Subcutaneous abdominal adipose tissue (tissue), 5 donors: ENCODE results near the gene TMPRSS2.

Experiments
- H3K27ac ChIP-seq: one replicate; pipeline ENCODE4 v1.7.0; 2013; ENCODE audit warnings: low read depth, mild to moderate bottlenecking, inconsistent platforms, low read length, moderate library complexity
- H3K27me3 ChIP-seq, 5 donors: one replicate each; pipeline ENCODE4 v1.7.0; 2013; ENCODE audit warnings: low read length in 5 of 5, inconsistent platforms in 1 of 5; ENCODE audit not compliant: control insufficient read depth in 5 of 5, insufficient read depth in 4 of 5
- H3K36me3 ChIP-seq, 5 donors: one replicate each; pipeline ENCODE4 v1.7.0; 2013; ENCODE audit warnings: low read length in 5 of 5; ENCODE audit not compliant: control insufficient read depth in 5 of 5, insufficient read depth in 5 of 5
- H3K4me1 ChIP-seq, 5 donors: one replicate each; pipeline ENCODE4 v1.7.0; 2013; ENCODE audit warnings: low read length in 5 of 5, mild to moderate bottlenecking in 3 of 5, moderate library complexity in 1 of 5; ENCODE audit not compliant: control insufficient read depth in 5 of 5, insufficient read depth in 5 of 5
- H3K4me3 ChIP-seq, 5 donors: one replicate each; pipeline ENCODE4 v1.7.0; 2013; ENCODE audit warnings: low read length in 5 of 5, low read depth in 1 of 5
- H3K9ac ChIP-seq, 5 donors: one replicate each; pipeline ENCODE4 v1.7.0; 2013; ENCODE audit warnings: low read length in 5 of 5, mild to moderate bottlenecking in 4 of 5, moderate library complexity in 3 of 5
- H3K9me3 ChIP-seq, 5 donors: one replicate each; pipeline ENCODE4 v1.7.0; 2013; ENCODE audit warnings: low read length in 5 of 5; ENCODE audit not compliant: control insufficient read depth in 5 of 5
- donor health status: healthy.
- donor health status: healthy.
- donor health status: healthy.
- donor health status: healthy.
- donor health status: healthy.

TMPRSS2 gene

GRCh38 chr21:41488080-41488479, 19.9 kb downstream of the TMPRSS2 start:
- Histone ChIP-seq H3K4me3 (no peak overlapping the region), H3K27me3 (peaks cover 0 to 17% (median 10%) of the 10 kb centered on the region in 5 donors), H3K9ac (no peak overlapping the region), H3K27ac (no peak overlapping the region), H3K4me1 (peaks cover 0 to 7% (median 0%) of the 10 kb centered on the region in 5 donors), H3K9me3 (no peaks in the 10 kb centered on the region), H3K36me3 (no peaks in the 10 kb centered on the region)

- no peak overlapping the region for H3K4me3 ChIP-seq
- no peak overlapping the region for H3K27ac ChIP-seq
- H3K27me3 ChIP-seq = peaks cover 0 to 13% (median 11%) of the 10 kb centered on the region in 5 donors
- H3K4me1 ChIP-seq = peaks cover 0 to 7% (median 0%) of the 10 kb centered on the region in 5 donors
- no peaks in the 10 kb centered on the region for H3K9me3 ChIP-seq
- no peak overlapping the region for H3K9ac ChIP-seq
- no peaks in the 10 kb centered on the region for H3K36me3 ChIP-seq
These were observed 20.9 kb downstream of the TMPRSS2 start for GRCh38 chr21:41487082-41487481.

- no peaks in the 10 kb centered on the region for H3K36me3 ChIP-seq
- H3K4me3 ChIP-seq = no peak overlapping the region
- peaks cover 0 to 7% (median 0%) of the 10 kb centered on the region in 5 donors for H3K4me1 ChIP-seq
- H3K9me3 ChIP-seq = no peaks in the 10 kb centered on the region
- no peak overlapping the region for H3K9ac ChIP-seq
- H3K27me3 ChIP-seq = peaks cover 9 to 22% (median 12%) of the 10 kb centered on the region in 5 donors
- H3K27ac ChIP-seq = no peak overlapping the region
These were observed 24.0 kb downstream of the TMPRSS2 start for GRCh38 chr21:41483973-41484372.

DNA sequence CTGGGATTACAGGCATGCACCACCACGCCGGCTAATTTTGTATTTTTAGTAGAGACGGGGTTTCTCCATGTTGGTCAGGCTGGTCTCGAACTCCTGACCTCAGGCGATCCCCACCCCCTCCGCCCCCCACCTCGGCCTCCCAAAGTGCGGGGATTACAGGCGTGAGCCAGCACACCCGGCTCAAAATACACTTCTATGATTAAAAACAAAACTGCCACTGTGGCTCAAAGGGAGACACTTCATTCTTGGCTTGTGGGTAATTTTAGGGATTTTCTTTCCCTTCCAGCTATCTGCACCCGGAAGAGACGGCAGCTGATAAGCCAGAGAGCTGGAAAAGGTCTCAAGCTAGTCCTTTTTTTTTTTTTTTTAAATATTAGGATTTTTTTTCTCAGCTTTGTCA, 24.5 kb downstream of the TMPRSS2 start:
- Histone ChIP-seq H3K27ac (no peak overlapping the region), H3K4me3 (no peak overlapping the region), H3K27me3 (peaks cover 9 to 24% (median 12%) of the 10 kb centered on the region in 5 donors), H3K9me3 (no peaks in the 10 kb centered on the region), H3K9ac (no peak overlapping the region), H3K4me1 (peaks cover 0 to 7% (median 0%) of the 10 kb centered on the region in 5 donors), H3K36me3 (no peaks in the 10 kb centered on the region)

- Histone ChIP-seq H3K27me3 (peaks cover 9 to 29% (median 16%) of the 10 kb centered on the region in 5 donors), H3K9me3 (no peaks in the 10 kb centered on the region), H3K9ac (no peak overlapping the region), H3K4me3 (no peak overlapping the region), H3K27ac (no peak overlapping the region), H3K36me3 (no peaks in the 10 kb centered on the region), H3K4me1 (peaks cover 0 to 7% (median 0%) of the 10 kb centered on the region in 5 donors)
These were observed 25.0 kb downstream of the TMPRSS2 start for GRCh38 chr21:41482980-41483379.

GRCh38 chr21:41482301-41482700, 25.7 kb downstream of the TMPRSS2 start:
- peaks cover 9 to 33% (median 18%) of the 10 kb centered on the region in 5 donors for H3K27me3 ChIP-seq
- peaks cover 0 to 7% (median 0%) of the 10 kb centered on the region in 5 donors for H3K4me1 ChIP-seq
- H3K27ac ChIP-seq = no peak overlapping the region
- H3K4me3 ChIP-seq = no peak overlapping the region
- H3K36me3 ChIP-seq = no peaks in the 10 kb centered on the region
- no peak overlapping the region for H3K9ac ChIP-seq
- no peaks in the 10 kb centered on the region for H3K9me3 ChIP-seq

DNA sequence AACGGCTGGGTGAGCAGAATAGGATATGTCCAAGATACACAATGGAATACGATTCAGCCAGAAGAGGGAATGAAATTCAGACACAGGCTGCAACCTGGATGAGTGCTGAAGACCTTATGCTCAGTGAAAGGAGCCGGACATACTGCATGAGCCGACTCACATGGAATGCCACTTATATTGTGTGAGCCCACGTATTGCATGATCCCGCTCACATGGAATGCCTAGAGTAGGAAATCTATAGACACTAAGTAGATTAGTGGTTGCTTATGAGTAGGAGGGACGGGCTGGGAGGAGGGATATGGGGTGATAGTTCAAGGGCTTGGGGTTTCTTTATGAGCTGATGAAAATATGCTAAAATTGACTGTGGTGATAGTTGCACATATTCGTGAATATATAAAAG, 26.8 kb downstream of the TMPRSS2 start:
- no peaks in the 10 kb centered on the region for H3K9me3 ChIP-seq

GRCh38 chr21:41480086-41480690, 27.8 kb downstream of the TMPRSS2 start:
- H3K27ac ChIP-seq = no peak overlapping the region
- H3K27me3 ChIP-seq = peaks cover 9 to 38% (median 23%) of the 10 kb centered on the region in 5 donors
- H3K4me1 ChIP-seq = no peaks in the 10 kb centered on the region
- H3K36me3 ChIP-seq = no peaks in the 10 kb centered on the region
- H3K4me3 ChIP-seq = no peak overlapping the region
- H3K9me3 ChIP-seq = no peaks in the 10 kb centered on the region
- no peak overlapping the region for H3K9ac ChIP-seq

More for the DNA sequence above, 26.8 kb downstream of the TMPRSS2 start:
- no peak overlapping the region for H3K9ac ChIP-seq
- no peak overlapping the region for H3K4me3 ChIP-seq
- H3K36me3 ChIP-seq = no peaks in the 10 kb centered on the region
- H3K27me3 ChIP-seq = peaks cover 9 to 34% (median 23%) of the 10 kb centered on the region in 5 donors
- H3K4me1 ChIP-seq = no peaks in the 10 kb centered on the region
- H3K27ac ChIP-seq = no peak overlapping the region

- H3K9ac ChIP-seq = no peak overlapping the region
- H3K36me3 ChIP-seq = no peaks in the 10 kb centered on the region
- no peaks in the 10 kb centered on the region for H3K9me3 ChIP-seq
- H3K27me3 ChIP-seq = peaks cover 9 to 37% (median 23%) of the 10 kb centered on the region in 5 donors
- H3K4me1 ChIP-seq = no peaks in the 10 kb centered on the region
- H3K4me3 ChIP-seq = no peak overlapping the region
- H3K27ac ChIP-seq = no peak overlapping the region
These were observed 28.3 kb downstream of the TMPRSS2 start for GRCh38 chr21:41479686-41480085.

- Histone ChIP-seq H3K4me3 (no peak overlapping the region), H3K27me3 (peaks cover 9 to 36% (median 23%) of the 10 kb centered on the region in 5 donors), H3K27ac (no peak overlapping the region), H3K36me3 (no peaks in the 10 kb centered on the region), H3K9ac (no peak overlapping the region), H3K4me1 (no peaks in the 10 kb centered on the region), H3K9me3 (no peaks in the 10 kb centered on the region)
These were observed 29.4 kb downstream of the TMPRSS2 start for GRCh38 chr21:41478319-41479177.
